Measurements from ENCODE around the gene PELI1.

GRCh38 chr2:64128406-64128805 lies 15.8 kb downstream of the PELI1 start:
- TF ChIP-seq, protein P1, sequence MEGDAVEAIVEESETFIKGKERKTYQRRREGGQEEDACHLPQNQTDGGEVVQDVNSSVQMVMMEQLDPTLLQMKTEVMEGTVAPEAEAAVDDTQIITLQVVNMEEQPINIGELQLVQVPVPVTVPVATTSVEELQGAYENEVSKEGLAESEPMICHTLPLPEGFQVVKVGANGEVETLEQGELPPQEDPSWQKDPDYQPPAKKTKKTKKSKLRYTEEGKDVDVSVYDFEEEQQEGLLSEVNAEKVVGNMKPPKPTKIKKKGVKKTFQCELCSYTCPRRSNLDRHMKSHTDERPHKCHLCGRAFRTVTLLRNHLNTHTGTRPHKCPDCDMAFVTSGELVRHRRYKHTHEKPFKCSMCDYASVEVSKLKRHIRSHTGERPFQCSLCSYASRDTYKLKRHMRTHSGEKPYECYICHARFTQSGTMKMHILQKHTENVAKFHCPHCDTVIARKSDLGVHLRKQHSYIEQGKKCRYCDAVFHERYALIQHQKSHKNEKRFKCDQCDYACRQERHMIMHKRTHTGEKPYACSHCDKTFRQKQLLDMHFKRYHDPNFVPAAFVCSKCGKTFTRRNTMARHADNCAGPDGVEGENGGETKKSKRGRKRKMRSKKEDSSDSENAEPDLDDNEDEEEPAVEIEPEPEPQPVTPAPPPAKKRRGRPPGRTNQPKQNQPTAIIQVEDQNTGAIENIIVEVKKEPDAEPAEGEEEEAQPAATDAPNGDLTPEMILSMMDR (IDR thresholded peaks at IDR 0.05; ENCODE audit: low read depth, low read length, poor library complexity, severe bottlenecking): no peak
- TF ChIP-seq EZH2phosphoT487 (IDR thresholded peaks at IDR 0.05; ENCODE audit: borderline replicate concordance, low read length): no peak

Data from DOHH2 (cell line).